NCI-H446 (cell line): ENCODE data around the gene ETDC.
"Not testable (repeated sequence)": the region's sequence is repeated elsewhere in the genome, so short reads cannot be mapped to it uniquely, and the experiment has no call there.

Experiments
- DNase-seq, 2 experiments: peaks; one replicate each; lab custom pipeline; 2025; lab: John Stamatoyannopoulos, UW

ETDC gene

GRCh38 chrX:135309430-135309923 lies at the start of gene ETDC:
ETDC (plus strand) TSS chrX:135309480; CDS start chrX:135309480, 0 bp downstream.
- no peak for DNase-seq

DNA sequence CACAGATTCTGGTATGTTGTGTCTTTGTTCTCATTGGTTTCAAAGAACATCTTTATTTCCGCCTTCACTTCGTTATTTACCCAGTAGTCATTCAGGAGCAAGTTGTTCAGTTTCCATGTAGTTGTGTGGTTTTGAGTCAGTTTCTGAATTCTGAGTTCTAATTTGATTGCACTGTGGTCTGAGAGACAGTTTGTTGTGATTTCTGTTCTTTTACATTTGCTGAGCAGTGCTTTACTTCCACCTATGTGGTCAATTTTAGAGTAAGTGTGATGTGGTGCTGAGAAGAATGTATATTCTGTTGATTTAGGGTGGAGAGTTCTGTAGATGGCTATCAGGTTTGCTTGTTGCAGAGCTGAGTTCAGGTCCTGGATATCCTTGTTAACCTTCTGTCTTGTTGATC lies 48.3 kb upstream of the ETDC start:
- DNase-seq: not testable (repeated sequence)

DNA sequence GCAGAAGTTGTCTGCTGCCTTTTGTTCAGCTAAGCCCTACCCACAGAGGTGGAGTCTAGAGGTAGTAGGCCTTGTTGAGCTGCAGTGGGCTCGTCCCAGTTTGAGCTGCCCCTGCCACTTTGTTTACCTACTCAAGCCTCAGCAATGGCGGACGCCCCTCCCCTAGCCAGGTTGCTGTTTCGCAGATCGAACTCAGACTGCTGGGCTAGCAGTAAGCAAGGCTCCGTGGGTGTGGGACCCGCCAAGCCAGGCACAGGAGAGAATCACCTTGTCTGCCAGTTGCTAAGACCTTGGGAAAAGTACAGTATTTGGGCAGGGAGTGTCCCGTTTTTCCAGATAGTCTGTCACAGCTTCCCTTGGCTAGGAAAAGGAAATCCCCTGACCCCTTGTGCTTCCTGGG lies 45.9 kb upstream of the ETDC start:
- not testable (repeated sequence) for DNase-seq

DNA sequence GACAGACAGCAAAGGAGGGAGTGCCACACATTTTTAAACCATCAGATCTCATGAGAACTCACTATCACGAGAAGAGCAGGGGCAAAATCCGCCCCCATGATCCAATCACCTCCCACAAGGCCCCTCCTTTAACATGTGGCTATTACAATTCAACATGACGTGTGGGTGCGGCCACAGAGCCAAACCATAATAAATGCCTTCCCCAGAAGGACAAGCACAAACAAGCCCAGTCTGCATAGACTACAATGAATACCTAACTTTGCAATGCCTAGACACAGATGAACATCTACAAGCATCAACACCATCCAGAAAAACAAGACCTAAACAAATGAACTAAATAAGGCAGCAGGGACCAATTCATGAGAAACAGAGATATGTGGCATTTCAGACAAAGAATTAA lies 45.1 kb upstream of the ETDC start:
- no peak for DNase-seq

DNA sequence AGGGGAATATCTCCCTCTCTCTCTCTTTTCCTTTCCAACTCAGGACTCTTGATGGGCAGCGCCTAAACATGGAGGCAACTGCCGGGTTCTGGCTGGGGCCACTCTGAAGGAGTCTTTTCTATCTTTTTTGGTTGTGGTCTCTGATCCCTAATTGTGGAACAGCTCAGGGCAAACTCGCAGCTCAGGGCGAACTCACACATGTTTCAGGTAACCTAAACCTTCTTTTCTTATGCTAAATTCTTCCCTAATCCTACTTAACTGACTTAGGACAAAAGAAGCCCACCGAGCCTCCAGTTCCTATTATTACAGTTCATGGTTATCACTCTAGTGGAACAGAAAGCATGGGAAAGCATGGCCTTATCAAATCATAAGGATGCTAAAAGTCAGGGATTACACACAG lies 36.1 kb upstream of the ETDC start:
- no peak for DNase-seq

- no peak for DNase-seq
These were observed 33.3 kb upstream of the ETDC start for GRCh38 chrX:135275973-135276372.

GRCh38 chrX:135287266-135287823 lies 21.9 kb upstream of the ETDC start:
- no peak for DNase-seq

DNA sequence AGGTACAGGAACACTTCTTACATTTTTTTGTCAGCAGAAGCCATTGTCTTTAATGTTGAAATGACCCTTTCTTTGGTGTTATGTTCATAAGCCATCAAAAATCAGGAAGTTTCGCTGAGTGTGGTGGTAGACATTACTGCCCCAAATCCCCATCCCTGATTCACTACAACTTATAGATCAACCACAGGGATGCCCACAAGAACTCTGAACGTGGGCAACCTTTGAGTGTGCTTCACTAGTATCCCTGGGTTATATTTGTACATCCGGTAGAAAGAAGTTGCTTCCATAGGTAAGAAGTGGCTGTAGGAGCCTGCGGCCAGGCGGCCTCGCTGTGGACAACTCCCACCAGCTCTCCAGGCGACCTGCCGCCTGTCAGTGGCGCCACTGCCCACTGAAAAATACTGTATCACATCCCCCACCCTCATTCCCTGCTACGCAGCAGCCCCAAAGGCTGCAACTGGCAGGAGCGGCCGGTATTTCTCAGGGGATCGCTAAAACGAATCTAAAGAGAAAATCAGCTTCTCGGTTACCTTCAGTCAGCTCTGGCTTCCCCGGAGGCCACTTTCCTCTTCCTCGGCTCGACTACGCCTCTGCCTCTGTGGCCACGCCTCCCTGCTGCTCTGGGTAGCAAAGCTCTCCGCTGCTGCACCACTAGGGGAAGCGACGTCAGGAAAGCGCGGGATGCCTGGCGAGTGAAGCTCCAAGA lies 13.9 kb upstream of the ETDC start:
- DNase-seq: no peak

DNA sequence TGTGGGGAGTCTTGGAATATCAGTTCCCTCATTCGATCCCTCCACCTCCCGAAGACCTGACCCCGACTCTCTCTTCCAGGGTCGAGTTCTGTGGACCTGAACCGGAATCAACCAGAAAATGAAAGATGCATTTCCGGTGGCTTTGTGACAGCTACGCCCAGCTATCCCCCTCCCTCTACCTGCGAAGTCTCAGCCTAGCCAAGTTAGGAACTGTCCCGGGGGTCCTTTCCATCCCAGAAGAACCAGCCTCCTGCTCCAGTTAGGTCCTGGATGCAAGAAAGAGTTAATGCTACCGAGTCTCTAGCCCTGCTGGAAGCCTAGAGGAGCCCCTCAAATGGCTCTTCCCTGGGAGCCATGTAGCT lies 13.4 kb upstream of the ETDC start:
- DNase-seq: no peak

- no peak for DNase-seq
These were observed 6.9 kb upstream of the ETDC start for GRCh38 chrX:135302269-135302873.

GRCh38 chrX:135304741-135305140 lies 4.5 kb upstream of the ETDC start:
- no peak for DNase-seq

- no peak for DNase-seq
These were observed 2.1 kb upstream of the ETDC start for GRCh38 chrX:135307171-135307570.

DNA sequence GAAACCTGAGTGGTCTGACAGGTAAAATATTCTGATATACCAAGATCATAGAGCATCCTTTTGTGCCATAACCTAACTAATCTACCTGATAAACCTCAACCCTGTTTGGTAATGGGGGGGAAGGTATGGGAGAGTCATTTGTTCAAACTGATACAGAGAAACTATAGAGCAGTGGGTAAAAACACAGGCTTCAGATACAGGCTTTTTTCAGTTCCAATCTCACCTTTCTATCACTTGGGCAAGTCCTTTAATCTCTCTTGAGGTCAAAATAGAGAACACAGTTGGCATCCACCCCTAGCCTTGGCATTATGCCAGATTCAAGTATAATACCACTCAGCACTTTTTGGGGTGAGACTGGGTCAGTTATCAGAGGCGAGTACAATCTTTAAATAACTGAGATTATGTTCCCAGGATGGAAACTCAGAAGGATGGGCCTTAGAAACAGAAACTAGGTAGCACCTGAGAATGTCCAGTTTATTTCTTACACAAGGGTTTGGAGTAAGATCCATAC lies 880 bp upstream of the ETDC start:
- DNase-seq: no peak

DNA sequence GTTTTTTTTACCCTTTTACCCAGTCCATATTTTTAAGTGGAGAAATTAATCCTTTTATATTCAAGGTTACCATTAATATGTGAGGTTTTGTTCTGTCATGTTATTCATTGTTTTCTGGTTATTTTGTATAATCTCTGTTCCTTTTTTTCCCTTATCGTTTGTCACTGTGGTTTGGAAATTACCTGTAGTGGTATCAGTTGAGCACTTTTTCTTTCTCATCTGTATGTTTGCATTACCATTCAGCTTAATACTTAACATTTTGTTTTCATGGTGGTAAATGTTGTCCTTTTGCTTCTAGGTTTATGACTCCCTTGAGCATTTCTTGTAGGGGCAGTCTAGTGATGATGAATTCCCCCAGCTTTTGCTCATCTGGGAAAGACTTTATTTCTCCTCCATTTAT lies 6.6 kb downstream of the ETDC start:
- no peak for DNase-seq

GRCh38 chrX:135324463-135324862 lies 15.2 kb downstream of the ETDC start:
- no peak for DNase-seq

DNA sequence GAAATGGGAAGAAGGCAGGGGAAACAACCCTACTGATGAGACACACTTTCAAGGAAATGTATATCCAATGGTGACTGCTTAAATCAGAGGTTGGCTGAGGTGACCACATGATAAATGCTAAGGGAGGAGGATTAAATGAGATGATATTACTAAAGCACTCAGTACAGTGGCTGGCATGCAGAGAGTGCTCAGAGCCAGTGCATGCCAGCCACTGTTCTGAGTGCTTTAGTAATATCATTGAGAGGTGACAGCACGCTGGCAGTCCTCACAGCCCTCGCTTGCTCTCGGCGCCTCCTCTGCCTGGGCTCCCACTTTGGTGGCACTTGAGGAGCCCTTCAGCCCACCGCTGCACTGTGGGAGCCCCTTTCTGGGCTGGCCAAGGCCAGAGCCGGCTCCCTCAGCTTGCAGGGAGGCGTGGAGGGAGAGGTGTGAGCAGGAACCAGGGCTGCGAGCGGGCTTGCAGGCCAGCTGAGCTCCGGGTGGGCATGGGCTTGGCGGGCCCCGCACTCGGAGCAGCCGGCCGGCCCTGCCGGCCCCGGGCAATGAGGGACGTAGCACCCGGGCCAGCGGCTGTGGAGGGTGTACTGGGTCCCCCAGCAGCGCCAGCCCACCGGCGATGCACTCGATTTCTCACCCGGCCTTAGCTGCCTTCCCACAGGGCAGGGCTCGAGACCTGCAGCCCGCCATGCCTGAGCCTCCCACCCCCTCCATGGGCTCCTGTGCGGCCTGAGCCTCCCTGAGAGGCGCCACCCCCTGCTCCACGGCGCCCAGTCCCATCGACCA lies 15.9 kb downstream of the ETDC start:
- not testable (repeated sequence) for DNase-seq

DNA sequence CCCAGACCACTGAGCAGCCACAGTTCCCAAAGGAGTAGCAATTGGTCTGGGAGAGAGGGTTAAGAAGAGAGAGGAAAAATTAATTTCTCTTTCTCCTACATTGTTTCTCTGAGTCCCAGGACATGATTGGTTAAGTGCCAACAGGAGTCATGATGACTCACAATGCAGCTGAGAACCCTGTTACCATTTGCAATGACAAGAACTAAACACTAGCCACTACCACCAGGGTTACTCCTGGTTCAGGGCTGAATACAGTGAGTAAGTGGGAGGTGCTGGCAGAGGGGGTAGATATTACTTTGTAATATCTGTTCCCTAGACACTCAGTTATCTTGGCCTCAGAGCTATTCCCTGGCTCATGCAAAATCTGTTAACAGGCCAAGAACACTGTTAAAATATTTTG lies 18.0 kb downstream of the ETDC start:
- DNase-seq: no peak

- DNase-seq: no peak
These were observed 19.2 kb downstream of the ETDC start for GRCh38 chrX:135328421-135329005.

DNA sequence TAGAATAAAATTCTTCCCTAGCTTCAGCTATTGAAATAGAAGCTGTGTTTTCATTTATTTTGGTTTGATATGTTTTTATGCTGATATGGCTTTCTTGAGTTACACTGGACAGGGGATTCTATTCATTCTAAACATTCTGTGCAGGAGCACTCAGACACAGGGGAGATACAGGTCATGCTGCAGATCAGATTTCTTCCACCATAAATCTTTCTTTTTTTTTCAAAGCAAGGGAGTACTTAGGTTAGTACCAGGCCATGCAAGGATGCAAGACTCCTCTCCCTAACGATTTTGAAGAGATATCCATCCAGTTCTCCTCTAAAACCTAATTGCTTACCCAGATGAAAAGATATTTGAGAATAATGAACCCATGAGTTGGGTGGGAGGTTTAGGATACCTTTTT lies 21.4 kb downstream of the ETDC start:
- no peak for DNase-seq

DNA sequence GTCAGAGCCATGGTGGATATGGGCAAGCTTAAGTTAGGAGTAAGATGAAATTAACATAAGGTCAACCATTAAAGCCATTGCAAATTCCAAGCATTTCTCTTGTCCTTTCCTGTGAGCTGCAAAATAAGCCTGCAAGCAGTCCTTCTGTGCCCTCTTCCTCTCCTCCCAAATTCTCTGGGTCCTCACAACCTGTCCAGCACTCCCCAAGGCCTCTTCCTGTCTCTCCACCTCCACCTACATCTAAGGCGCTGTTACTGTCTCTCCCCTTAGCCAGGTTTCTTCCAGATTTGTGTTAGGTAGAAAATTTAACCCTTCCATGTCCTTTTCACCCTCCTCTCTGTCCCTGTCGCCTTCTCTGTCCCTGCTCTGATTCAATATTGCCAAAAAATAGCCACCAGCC lies 22.2 kb downstream of the ETDC start:
- DNase-seq: no peak

- DNase-seq: peak in 1 of 2 experiments; percentile 11
These were observed 31.6 kb downstream of the ETDC start for GRCh38 chrX:135340831-135341230.

GRCh38 chrX:135345107-135345589 lies 35.9 kb downstream of the ETDC start:
- DNase-seq: peak in 1 of 2 experiments; percentile 52
